Measurements from ENCODE around the gene GALM. TPM values are rescaled to one million over a fixed set of nuclear protein-coding genes. Genes with fewer than 3 reads are reported as not detected.
A peak's percentile ranks its signal among the peaks of the same experiment; 100 is the strongest.

The GALM gene
- total RNA-seq, 1 experiment from 2014 or later: 20.5 TPM

- BruUV-seq (replicated peaks): no TSS peak
- in situ Hi-C loops (cut with HindIII; ENCODE audit: low pct_unique_long_range_greater_than_20kb, low sequenced_read_pairs) (loop anchor here (25.0 kb wide), 1 partner anchor 156 kb away; no protein-coding TSS in a partner anchor), intact Hi-C loops (cut with micrococcal nuclease; ENCODE audit: unreplicated experiment) (loop anchor here (5.0 kb wide), 1 partner anchor 206 kb away; no protein-coding TSS in a partner anchor)
- peaks cover 39% of the 10 kb centered on the region for H3K4me1 ChIP-seq (ENCODE audit: control insufficient read depth, insufficient read depth, low read length)
- H3K27ac ChIP-seq (ENCODE audit: low read length): no peak overlapping the region
- POLR2A ChIA-PET: interaction anchor here (0.6 to 0.7 kb wide), 2 partner anchors 16 to 137 kb away, joined by 4 to 7 read pairs; no protein-coding TSS in a partner anchor
- DNase-seq (ENCODE audit: low read depth, low spot score): no peak
- no peaks in the 10 kb centered on the region for H3K27me3 ChIP-seq (ENCODE audit: control insufficient read depth, insufficient read depth, low read length)
- peaks cover 46% of the 10 kb centered on the region for H3K36me3 ChIP-seq (ENCODE audit: control insufficient read depth, insufficient read depth, low read length)
- no peak for ATAC-seq
- TF ChIP-seq CTCF (IDR thresholded peaks at IDR 0.05) (no peak), SIN3A (IDR thresholded peaks at IDR 0.05; ENCODE audit: borderline replicate concordance, insufficient read depth, low read depth, low read length) (no peak), TCF7L2 (IDR thresholded peaks at IDR 0.05; ENCODE audit: low read depth, low read length) (no peak), REST (IDR thresholded peaks at IDR 0.05; ENCODE audit: insufficient read depth in 1 of 2, low read depth in 2 of 2, low read length in 1 of 2) (no peak), POLR2AphosphoS5 (IDR thresholded peaks at IDR 0.05; ENCODE audit: low read depth, low read length) (peak; percentile 64)
- no peaks in the 10 kb centered on the region for H3K9me3 ChIP-seq (ENCODE audit: control insufficient read depth, insufficient read depth, low read depth, low read length)
- no peak overlapping the region for H3K4me3 ChIP-seq (ENCODE audit: low read depth in 2 of 2, low read length in 2 of 2)
- CTCF ChIA-PET: no interaction called here
Measured at GRCh38 chr2:38742797-38743559, 77.1 kb downstream of the GALM start.

GRCh38 chr2:38743672-38744398, 77.9 kb downstream of the GALM start:
- Histone ChIP-seq H3K4me3 (ENCODE audit: low read depth in 2 of 2, low read length in 2 of 2) (no peak overlapping the region), H3K27ac (ENCODE audit: low read length) (no peak overlapping the region), H3K4me1 (ENCODE audit: control insufficient read depth, insufficient read depth, low read length) (peaks cover 47% of the 10 kb centered on the region), H3K27me3 (ENCODE audit: control insufficient read depth, insufficient read depth, low read length) (no peaks in the 10 kb centered on the region), H3K36me3 (ENCODE audit: control insufficient read depth, insufficient read depth, low read length) (peaks cover 54% of the 10 kb centered on the region), H3K9me3 (ENCODE audit: control insufficient read depth, insufficient read depth, low read depth, low read length) (no peaks in the 10 kb centered on the region)
- in situ Hi-C loops (cut with HindIII; ENCODE audit: low pct_unique_long_range_greater_than_20kb, low sequenced_read_pairs) (loop anchor here (25.0 kb wide), 1 partner anchor 157 kb away; no protein-coding TSS in a partner anchor), intact Hi-C loops (cut with micrococcal nuclease; ENCODE audit: unreplicated experiment) (loop anchor here (5.0 kb wide), 1 partner anchor 207 kb away; no protein-coding TSS in a partner anchor)
- no peak for DNase-seq (ENCODE audit: low read depth, low spot score)
- BruUV-seq (replicated peaks): no TSS peak
- ATAC-seq: no peak
- ChIA-PET CTCF (interaction anchor here (0.7 kb wide), 1 partner anchor 41 kb away, joined by 5 read pairs; no protein-coding TSS in a partner anchor), POLR2A (interaction anchor here (0.6 to 1.0 kb wide), 5 partner anchors 9 to 895 kb away, joined by 3 to 11 read pairs (median 4); no protein-coding TSS in a partner anchor)
- TF ChIP-seq SIN3A (IDR thresholded peaks at IDR 0.05; ENCODE audit: borderline replicate concordance, insufficient read depth, low read depth, low read length) (no peak), POLR2AphosphoS5 (IDR thresholded peaks at IDR 0.05; ENCODE audit: low read depth, low read length) (peak; percentile 45; the same call in 1 of the 2 replicates), TCF7L2 (IDR thresholded peaks at IDR 0.05; ENCODE audit: low read depth, low read length) (no peak)
